Measurements from ENCODE around the gene COL8A2.

Gene COL8A2

DNA sequence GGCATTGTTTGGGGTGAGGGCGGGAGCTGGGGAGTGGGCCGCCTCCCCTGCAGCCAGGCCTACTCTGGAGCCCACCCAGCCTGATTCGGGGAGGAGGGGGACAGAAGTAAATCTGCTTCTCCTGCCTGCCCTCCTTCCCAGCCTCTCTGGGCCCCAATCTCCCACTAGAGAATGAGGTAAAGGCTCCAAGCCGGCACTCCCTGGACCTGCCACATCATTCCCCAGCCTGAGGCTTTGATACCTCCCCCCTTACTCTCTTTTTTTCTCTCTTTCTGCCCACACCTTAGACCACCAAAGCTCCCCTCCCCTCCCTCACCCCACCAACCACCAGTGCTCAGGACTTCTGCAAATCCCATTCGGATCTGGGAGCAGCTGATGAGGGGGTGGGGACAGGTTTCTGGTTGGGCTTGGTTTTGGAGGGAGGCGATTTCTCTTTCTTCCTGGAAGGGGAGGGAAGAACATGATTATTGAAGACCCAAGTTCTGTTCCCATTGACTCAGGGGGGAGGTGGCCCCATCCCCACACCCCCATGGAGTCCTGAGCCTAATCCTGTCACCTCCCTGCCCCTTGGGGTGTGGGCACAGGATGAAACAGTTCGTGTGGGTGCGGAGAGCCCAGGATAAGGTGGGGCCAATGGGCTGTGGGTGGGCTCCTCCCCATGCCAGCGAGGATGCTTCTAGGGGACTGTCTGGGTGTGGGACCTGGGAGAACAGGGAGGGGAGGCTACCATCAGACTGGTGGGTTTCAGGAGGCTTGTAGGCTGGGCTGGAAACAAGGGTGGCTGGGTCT lies 32.3 kb upstream of the COL8A2 start:
- no peak for DNase-seq

DNA sequence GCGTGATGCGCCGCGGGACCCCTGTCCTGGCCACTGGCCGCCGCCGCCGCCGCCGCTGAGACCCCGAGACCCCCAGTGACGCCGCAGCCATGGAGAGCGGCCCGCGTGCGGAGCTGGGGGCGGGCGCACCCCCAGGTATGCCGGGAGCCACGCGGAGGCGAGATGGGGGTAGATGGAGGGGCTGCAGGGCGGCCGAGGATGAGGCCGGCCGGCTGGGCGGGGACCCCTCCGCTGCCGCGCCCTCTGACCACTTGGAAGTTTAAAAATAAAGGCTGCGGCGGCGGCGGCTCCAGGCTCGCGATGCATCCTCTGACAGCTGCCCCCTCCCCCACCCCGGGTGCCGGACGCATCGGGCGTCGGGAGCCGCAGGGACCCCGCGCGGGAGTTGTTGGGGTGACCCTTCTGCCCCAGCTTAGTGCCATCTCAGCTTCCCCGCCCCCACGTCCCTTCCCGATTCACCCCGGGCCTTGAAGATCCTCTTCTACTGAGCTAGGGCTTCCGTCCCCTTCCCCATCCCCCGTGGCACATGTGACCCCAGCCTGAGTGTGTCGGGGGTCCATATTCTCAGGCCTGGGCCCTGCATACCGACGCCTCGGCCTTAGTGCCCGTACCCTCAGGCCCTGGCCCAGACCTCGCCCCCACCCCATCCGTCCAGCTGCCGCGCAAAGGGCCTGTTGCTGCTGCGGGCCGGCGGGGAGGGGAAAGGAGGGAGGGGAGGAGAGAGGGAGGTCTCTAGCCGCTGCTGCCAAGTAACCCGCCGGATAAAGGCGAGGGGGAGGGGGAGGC lies 31.5 kb upstream of the COL8A2 start:
- DNase-seq: no peak

DNA sequence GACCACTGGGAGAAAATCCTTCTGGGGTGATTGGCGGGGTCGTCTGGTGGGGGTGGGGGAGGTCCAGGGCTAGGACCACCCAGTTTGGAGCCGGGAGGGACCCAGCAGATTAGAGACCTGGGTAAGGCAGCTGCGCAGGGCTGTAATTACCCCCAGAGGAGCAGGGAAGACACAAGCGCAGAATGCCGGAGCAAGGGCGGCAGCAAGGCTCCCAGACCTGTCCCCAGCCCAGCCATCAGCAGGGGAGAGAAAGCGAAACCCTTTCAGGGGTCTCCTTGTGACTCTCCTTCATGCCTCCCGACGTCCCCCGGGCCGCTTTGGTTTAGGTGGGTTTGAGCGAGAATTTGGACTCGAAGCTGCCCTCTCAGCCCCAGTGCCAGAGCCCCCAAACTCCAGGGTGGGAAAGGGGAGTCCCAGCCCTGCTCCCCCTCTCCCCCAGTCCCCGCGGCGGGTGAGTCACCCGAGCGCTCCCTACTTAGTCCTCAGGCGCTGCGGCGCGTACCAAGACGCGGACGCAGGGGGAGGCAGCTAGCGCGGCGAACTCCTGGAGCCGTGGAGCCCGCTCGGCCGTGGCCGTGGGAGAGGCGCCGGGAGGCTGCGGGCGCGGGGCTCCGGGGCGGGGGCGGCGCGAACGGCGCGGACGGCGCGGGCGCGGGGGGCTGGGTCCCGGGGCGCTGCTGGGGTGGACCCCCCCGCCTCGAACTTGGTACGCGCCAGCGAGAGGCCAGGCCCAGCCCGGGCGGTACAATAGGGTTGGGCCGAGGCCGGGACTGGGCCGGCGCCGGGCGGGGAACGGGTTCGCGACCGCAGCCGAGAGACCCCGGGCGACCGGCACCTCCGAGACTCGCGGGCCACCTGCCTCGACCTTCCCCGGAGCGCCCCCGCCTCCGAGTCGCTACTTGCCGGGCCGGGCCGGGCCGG lies 30.6 kb upstream of the COL8A2 start, which contains the start of gene MAP7D1:
MAP7D1 (plus strand) TSS at position 753 of the 921 bp plus-strand sequence. CDS start 258 bp downstream, outside the sequence.
- DNase-seq: peak; percentile 9

DNA sequence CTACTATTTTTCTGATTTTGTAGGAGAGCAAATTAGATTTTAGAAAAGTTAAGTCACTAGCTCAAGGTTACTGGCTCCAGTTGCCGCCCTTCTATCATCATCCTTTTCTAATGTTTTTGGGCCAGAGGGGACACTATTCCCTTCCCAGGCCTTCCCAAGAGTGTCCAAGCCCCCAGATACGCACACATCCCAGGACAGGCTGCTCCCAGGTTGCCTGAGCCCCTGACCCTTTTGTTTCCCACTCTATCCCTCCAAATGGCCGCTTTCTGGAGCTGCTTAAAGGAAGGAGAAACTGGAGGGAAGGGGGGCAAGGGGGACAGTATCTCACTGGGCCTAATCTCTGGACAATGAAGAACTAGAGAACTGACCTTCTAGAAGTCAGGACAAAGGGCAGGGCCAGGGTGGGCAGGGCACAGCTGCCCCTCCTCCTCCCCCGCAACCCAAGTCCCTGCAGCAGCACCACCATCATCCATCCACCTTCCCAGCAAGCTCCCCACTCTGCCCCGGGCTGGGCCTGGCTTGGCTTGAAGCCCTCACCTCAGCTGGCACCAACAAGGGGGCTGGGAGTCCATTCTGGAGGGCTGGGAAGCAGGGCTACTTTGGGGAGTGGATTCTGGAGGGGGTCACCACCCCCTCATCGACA lies 29.9 kb upstream of the COL8A2 start:
- DNase-seq: no peak

DNA sequence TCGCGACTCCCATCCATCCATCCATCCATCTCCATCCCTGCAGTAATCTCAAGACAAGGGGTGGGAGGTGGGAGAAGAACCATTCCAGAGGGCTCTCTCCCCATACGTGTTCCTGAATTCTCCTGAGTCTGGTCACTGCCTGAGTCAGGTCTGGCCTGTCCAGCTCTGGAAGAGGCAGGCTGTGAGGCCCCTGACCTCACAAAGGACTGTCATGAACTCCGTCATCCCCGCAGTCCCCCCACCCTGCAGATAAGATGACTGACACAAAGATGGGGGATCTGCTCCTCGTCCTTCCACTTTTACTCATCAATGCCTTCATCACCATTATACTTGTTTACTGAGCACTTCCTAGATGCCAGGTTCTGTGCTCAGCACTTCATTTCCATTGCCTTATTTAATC lies 29.3 kb upstream of the COL8A2 start:
- no peak for DNase-seq

DNA sequence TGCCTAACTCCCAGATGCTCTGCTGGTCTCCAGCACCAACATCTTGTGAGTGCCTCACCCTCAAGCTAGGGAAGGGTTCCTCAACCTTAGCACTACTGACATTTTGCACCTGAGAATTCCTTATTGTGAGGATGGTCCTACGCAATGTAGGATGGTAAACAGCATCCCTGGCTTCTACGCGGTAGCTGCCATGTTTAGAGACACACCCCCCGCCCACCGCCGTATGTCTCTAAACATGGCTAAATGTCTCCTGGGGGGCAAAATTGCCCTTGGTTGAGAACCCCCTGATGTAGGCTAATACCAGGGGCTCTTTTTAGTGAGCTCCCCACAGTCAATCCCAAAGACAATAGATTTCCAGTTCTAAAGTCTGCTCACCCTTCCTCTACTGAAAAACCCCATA lies 28.5 kb upstream of the COL8A2 start:
- DNase-seq: no peak

DNA sequence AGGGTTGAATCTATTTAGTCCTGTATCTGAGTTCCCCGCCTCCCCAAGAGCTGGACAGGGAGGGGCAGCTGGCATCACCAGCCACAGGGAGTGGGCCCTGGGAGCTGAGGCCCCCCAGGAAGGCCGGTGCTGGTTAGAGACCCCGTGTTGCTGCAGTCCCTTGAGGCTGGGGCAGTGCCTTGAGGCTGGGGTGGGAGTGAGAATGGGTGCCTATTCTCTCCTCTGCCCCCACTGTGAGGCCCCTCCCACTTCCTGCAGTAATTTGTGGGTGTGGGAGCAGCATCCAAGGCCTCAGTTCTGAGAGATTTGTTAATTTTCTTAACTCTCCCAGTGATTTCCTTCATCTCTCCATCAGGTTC lies 26.8 kb upstream of the COL8A2 start:
- DNase-seq: no peak

DNA sequence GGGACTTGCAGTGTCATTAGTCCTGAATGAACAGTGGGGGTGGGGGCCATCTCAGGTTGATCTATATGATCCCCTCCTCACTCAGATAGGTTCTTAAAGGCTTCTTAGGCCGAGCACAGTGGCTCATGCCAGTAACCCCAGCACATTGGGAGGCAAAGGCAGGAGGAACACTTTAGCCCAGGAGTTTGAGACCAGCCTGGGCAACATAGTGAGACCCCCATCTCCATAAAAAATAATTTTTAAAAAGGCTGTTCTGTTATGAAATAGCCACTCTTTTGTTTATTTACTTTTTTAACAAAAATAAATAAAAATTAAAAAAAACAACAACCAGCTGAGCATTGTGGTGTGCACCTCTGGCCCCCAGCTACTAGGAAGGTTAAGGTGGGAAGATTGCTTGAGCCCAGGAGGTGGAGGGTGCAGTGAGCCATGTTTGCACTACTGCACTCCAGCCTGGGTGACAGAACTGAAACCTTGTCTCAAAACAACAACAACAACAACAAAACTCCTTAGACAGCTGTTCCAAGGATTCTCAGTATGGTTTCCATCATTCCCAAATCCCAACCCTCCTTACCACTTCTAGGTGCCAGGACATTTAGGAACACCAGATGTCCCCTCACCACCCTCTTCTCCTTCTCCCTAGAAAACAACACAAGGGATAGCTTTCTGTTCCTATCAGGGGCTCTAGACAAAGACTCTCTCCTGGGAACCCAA lies 26.3 kb upstream of the COL8A2 start:
- no peak for DNase-seq

DNA sequence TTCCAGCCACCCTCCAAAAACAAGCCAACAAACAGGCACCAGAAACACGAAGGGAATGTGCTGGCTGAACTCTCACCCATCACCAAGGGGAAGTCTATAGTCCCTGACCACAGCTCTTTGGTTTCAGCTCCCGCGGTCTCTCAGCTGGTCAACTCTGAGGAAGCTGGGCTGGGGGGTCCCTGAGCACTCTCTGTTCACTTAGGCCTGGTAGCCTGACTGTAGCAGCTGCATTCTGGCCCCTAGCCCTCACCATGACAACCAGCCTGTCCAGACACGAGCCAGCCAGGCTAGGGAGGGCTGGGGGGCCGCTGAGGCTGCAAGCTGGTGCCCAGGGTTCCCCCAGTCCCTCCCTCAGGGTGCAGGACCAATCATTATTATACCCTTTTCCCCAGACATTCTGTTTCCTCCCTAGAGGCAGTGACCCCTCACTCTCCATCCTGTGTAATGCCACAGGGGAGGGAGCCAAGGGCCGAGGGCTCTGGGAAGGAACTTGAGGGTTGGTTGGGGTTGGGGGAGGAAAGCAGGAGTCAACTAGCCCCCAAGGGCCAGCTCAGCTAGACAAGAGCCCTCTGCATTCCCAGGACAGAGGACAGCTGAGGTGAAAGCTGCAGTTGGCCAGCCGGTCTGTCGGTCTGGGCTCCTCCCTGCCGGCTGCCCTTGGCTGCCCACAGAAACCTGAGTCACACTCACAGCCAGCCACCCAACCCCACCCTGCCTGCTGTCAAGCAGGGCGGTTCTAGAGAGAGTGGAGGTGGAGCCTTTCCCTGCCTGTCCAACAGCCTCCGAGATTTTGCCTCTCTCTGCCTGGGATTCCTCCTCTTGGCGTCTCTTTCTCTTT lies 25.5 kb upstream of the COL8A2 start:
- peak; percentile 38 for DNase-seq

DNA sequence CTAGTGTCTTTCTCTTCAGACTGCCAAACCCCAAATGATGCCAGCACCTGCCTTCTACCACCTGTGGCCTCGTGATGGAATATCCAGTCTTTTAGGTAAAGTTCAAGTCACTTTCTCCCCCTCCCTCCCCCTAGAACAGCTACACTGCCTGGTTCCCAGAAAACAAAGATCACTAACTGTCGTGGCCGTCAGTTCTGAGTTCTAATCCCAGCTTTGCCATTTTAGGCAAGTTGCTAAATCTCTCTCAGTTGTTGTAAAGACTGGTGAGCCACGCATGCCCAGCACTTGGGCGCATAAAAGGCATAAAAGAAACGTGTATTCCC lies 24.9 kb upstream of the COL8A2 start:
- DNase-seq: no peak

DNA sequence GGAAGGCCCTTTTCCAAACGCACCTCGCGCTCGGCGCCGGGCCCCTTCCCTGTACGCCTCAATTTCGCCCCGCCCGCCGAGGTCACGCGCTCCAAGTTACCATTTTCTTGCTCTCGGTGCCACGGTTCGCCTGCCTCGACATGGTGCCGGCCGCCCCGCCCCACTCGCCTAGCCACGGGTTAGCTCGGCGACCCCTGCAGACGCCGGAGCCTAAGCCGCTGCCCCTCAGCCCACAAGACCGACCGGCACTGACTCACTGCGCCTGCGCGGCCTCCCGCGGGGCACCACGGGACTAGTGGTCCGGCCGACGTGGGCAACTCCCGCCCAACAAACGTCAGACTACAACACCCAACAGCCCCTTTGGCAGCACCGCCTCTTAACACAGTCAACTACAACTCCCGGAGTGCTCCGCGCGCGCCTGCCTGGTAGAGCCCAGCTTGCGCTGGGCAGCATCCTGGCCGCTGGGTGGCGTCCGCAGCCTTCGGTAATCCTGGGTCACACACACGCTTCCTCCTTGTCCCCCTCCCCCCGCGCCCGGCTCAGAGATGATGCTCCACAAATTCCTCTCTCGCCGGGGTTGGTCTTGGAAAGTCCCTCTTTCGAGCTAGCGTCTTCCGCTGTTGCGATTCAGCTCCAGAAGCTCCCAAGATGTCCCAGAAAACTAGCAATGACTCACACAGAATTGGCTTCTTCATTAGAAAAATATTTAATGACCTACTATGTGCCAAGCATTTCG lies 24.4 kb upstream of the COL8A2 start, which contains the start of gene TRAPPC3:
TRAPPC3 (minus strand) TSS at position 250 of the 736 bp plus-strand sequence; CDS start at position 142, 108 bp downstream.
- DNase-seq: peak; percentile 99

DNA sequence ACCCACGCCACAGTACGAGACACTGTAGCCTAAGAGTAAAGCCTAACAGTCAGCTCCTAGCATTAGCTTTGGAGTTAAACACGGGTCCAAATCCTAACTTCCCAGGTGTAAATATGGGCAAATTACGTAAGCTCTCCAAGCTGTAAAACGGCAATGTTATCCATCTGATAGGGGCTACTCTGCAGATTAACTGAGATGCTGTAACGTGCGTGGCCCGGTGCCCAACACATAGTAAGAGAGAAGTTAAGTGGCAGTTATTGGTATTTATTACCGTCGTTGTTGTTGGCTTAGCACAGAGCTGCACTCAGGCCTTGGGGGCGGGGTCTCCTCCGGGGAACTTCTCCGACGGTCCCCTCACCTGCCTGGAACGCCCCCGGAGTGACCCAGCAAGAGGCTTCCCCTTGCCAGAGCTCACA lies 23.8 kb upstream of the COL8A2 start:
- no peak for DNase-seq

DNA sequence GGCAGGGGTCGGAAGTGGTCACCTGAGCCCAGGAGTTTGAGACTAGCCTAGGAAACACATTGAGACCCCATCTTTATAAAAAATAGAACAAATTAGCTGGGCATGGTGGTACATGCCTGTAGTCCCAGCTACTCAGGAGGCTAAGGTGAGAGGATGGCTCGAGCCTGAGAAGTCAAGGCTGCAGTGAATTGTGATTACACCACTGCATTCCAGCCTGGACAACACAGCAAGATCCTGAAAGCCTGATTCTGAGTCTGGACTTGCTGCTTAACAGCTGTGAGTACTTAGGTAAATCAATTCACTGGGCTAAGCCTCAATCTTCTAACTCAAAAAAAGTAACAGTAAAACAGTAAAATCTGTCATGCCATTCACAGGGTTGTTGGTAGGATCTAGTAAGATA lies 19.4 kb upstream of the COL8A2 start:
- DNase-seq: no peak

DNA sequence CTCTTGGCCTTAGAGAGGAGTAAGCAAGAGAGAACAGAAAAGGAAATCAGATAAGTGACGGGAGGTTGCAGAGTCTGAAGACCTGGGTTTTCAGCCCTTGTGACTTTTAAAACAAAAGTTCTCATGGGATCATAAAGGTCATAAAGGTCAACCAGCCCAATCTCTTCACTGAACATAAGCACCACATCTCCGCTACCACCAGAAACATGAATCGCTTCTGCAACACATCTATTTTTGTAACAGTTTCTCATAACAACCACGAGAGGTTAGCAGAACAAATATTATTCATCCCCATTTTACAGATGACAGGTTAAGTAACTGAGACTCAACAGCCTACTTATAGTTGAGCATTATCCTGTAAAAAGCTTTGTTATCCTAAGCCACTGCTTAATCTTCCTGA lies 18.4 kb upstream of the COL8A2 start:
- DNase-seq: no peak

DNA sequence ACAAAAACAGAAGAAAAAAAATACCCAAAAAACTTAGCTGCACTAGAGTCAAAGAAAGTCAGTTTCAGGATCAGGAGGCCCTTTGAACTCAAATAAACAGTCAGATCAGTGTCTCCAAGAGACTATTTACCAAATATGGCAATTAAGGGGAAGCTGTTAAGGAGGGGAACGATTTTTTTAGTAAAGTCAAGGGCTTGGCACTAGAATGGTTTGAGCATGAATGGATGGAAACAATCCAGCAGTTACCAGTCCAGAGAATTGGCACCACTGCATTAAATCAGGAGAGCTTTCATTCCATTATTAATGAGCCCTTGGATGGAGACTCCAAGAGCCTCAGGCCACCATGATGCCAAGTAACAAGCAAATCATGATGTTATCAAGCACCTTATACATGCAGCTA lies 17.1 kb upstream of the COL8A2 start:
- DNase-seq: no peak

DNA sequence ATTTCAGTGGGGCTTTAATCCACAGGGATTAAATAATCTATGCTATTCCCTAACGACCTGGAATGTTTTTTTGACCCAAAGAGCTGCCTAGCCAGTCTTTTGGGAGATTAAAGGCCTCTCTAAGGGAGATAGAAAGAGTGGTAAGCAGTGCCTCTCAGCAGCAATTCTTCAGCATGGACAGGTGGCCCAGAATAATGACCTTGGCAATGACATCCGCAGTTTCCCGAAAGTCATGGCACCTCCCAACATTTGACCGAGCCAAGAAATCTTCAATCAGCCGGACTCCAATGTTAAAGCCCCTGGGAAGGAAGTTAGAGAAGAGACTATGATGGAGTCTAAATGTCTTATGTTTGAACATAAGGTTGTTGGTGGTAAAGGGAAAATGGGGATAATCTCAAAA lies 14.5 kb upstream of the COL8A2 start:
- no peak for DNase-seq

DNA sequence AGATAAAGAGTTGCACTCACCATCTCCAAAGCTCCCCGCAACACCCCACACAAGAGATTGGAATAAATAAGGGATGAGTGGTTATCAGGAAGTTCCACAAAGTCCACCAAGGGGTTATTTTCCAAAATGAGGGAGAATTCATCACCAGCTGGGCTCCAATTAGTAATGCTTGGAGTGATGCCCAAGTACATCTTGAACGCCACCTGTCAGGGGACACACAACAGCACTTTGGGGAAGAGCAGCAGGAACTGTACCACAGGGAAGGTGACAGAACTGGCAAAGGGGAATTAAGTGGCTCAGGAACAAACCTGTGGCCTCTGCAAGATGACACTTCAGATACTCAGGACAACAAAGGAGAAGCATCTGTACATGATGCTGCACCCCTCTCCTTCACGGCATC lies 12.8 kb upstream of the COL8A2 start:
- DNase-seq: no peak

DNA sequence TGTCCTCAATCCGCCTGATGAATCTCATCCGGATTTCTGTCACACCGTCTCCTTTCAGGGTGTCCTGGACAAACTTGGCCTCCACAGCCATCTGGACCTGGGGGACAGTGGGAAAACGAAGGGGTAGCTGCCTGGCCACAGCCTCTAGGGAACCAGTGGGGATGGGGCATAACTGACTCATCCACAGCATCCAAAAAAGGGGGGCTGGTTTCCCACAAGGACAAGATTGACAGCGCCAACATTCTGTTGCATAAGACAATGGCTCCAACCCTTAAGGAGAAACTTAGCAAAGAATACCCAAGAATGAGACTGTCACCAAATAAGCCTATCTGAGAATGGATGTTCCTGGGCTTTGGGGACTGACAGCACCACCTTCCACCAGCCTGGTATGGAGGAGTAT lies 12.2 kb upstream of the COL8A2 start:
- no peak for DNase-seq

DNA sequence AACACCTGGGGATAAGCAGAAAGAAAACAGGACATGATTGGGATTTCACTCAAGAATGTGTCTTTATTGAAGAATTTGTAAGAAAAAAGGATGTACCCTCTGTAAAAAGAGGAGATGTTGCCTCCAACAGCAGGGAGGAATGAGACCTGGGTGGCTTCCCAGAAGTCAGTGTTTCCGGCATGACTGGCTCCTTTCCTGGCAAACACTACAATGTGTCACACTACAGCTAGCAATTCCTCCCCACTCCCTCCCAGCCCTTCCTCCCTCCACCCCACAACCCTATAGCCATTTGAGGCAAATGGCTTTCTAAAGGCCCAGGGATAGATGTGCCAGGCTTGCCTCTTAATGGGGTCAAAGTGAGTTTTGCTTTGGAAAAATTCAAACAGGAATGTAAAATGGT lies 11.5 kb upstream of the COL8A2 start:
- no peak for DNase-seq

DNA sequence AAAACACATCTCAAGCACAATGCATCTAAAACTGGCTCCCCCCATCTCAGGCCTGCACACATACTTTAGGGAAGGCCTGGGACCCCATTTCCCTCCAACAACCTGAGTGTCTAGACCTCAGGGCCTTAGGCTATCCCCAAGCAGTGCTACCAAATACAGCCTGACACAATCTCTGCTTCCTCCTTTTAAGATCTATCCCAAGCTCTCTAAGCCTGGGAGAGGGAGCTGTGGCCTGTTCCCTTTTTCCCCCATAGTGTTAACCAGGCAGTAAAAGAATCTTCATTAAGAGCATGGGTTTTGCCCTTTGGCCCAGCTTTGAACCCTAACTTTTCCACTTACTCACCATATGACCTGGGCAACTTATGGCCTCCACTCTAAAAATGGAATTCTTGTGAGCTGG lies 10.8 kb upstream of the COL8A2 start:
- no peak for DNase-seq

DNA sequence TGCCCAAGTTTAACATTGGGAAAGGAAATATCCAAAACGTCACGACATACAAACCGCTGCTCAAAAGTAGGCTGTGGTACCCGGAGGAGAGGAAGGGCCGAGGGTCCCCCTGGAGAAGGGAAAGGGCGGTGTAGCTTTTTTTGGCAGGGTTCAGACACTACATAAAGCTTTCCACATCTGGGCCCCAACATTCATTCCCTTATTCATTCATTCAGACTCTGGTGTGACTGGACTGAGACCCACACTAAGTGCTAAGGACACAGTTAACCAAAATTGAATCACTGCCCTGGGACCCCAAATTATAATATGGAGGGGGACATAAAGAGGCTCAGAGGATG lies 10.3 kb upstream of the COL8A2 start:
- DNase-seq: no peak
